Activated CD8-positive, alpha-beta memory T cell treated with anti-CD3 and anti-CD28 coated beads, Interleukin-2, amount 50 U/mL, for 24 hours (primary cell): ENCODE results near the gene ZCCHC7.
"Not testable (repeated sequence)": the region's sequence is repeated elsewhere in the genome, so short reads cannot be mapped to it uniquely, and the experiment has no call there.

Experiments
- DNase-seq: peaks from one replicate; pipeline ENCODE4 v3.0.0-alpha.2; 2020; ENCODE audit errors: extremely low read depth

Gene ZCCHC7

GRCh38 chr9:37119907-37120842, at the start of gene ZCCHC7:
ZCCHC7 (plus strand) TSS chr9:37120574.
- peak; percentile 93 for DNase-seq

- not testable (repeated sequence) for DNase-seq
Measured at GRCh38 chr9:37074790-37075189, 45.6 kb upstream of the ZCCHC7 start.

- DNase-seq, result peak; percentile 88
Measured at GRCh38 chr9:37079370-37080164, 40.8 kb upstream of the ZCCHC7 start.

- not testable (repeated sequence) for DNase-seq
Measured at GRCh38 chr9:37080165-37080628, 40.2 kb upstream of the ZCCHC7 start.

DNA sequence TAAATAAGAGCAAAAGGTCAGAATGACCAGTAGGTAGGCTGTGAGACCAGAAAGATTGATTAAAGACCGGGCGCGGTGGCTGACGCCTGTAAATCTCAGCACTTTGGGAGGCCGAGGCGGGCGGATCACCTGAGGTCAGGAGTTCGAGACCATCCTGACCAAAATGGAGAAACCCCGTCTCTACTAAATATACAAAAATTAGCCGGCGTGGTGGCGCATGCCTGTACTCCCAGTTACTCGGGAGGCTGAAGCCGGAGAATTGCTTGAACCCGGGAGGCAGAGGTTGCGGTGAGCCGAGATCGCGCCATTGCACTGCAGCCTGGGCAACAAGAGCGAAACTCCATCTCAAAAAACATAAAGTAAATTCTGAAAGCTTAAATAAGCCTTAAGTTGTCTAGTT, 38.9 kb upstream of the ZCCHC7 start:
- not testable (repeated sequence) for DNase-seq

DNA sequence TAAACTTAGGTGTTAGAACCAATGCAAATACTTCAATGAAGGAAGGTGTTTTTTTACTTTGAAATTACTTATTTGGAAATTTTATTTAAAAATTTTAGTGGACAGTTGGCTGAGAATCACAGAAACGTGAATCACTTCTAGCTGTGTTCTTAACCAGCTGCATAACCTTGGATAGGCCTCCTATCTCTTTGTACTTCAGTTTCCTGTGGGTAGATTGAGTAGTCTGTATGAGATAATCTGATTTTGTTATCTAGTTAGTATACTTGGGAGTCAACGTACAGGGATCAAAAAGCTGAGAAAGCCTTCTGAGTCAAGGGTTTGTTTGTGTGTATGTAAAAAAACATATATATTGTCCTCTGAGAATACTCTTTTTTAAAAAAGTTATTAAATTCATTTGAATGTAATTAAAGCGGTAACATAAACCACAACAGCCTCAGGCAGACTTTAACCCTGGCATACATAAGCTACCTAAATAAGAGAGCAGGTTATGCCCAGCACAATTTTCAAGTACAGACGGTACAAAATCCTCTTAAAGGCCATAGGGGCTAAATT, 38.1 kb upstream of the ZCCHC7 start:
- no peak for DNase-seq

- DNase-seq, result no peak
Measured at GRCh38 chr9:37083654-37084053, 36.7 kb upstream of the ZCCHC7 start.

DNA sequence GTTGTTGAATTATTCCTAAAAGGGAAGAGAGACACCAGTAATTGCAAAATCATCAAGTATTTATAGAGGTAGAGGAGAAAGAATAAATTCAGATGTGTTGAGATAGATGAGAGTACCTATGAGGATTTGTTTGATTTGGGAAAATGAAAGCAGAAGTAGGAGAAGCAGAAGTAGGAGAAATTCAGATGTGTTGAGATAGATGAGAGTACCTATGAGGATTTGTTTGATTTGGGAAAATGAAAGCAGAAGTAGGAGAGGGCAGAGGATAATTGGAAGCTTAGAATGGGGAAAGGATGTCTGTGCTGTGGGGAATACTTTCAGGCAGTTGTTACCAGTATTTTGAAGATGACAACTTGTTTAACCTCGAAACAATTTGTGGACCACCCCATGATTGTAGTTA, 35.1 kb upstream of the ZCCHC7 start:
- DNase-seq, result no peak

DNA sequence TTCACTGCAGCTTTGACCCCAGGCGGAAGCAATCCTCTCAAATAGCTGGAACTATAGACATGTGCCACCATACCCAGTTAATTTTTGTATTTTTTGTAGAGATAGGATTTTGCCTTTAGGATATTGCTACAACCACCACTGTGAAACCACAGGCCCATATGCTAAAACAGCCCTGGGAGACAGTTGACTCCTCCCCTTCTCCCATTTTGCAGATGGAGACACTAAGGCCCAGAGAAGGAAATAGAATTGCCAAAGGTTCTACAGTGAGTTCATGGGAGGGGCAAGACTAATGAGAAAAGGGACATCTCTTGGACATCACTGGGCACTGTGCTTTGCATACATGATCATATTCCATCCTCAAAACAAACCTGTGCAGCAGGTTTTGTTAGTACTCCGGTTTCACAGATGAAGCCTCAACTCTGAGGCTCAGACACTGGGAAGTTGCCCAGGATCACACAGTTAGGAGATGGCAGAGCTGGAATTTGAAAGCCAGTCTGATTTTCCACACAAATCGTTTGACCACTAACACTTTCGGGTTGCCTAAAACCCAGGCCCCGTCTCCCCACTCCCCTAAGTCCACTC, 27.6 kb upstream of the ZCCHC7 start:
- DNase-seq, result not testable (repeated sequence)

- no peak for DNase-seq
Measured at GRCh38 chr9:37094751-37095150, 25.6 kb upstream of the ZCCHC7 start.

DNA sequence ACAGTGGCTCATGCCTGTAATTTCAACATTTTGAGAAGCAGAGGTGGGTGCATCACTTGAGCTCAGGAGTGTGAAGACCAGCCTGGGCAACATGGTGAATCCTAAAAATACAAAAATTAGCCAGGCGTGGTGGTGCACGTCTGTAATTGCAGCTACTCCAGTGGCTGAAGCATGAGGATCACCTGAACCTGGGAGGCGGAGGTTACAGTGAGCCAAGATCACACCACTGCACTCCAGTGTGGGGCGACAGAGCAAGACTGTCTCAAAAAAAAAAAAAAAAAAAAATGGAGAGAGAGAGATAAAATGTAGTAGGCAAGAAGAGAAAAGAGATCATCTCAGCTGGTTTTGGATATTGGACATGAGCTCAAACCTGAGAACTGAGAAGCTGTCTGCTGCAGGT, 23.7 kb upstream of the ZCCHC7 start:
- DNase-seq, result no peak

GRCh38 chr9:37097294-37097693, 23.1 kb upstream of the ZCCHC7 start:
- DNase-seq, result no peak

DNA sequence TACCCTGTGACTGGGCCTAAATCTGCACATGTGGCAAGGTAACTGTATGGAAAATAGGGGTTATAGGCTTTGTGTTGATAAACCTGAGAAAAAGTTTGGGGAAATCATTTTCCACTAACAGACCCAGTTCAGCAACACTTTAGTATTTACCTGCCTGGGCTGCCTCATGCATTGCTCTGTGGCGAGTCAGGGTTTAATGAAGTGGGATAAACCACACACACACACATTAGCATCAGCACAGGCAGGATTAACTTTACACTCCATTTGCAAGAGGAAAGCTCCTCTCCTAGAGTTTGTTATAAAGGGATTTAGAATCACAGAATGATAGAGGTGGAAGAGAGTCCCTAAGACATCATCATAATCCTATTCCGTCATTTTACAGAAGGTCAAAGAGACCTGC, 20.0 kb upstream of the ZCCHC7 start:
- no peak for DNase-seq

DNA sequence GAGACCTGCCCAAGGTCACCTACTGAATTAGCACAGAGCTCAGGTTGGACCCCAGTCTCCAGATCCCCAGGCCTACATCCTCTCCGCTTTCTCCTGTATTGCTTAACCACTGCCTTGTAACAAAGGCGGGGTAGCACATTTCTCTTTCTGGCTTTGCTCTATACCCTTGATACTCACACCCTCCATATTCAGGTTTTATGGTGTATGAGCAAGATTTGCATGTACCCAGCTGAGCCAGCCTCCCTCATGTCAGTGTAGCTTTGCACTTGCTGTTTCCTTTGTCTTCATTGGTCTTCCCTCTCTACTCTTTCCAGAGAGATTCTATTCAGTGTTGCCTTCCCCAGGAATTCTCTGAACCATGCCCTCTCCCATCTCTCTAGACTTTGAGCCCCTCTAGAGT, 19.6 kb upstream of the ZCCHC7 start:
- DNase-seq, result no peak

GRCh38 chr9:37102486-37102885, 17.9 kb upstream of the ZCCHC7 start:
- DNase-seq, result no peak

DNA sequence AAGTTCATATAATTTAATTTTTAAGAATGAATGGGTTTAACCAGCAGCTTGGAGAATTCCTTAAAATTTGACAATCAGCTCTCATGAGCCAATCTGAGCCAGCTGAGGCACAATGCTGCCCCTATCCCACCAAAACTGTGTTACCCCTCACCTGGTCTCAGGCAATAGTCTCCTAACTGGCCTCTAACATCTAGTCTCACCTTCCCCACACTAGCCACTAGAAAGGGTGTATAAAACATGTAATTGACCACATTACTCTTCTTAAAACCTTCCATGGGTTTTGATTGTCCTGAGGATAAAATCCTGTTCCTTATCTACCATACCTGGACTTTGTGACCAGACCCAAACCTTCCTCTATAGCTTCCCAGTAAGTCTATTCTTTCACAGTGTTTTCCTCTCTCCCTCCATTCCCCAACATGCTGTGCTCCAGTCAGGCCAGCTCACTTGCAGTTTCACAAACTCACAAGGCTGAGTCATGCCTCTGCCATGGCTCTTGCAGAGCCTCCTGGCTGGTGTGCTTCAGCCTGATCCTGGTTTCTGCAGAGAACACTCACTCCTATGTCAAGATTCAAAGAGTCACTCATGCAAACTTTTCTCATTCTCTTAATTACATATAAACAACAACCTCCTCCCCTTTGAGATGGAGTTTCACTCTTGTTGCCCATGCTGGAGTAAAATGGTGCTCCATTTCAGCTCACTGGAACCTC, 16.0 kb upstream of the ZCCHC7 start:
- DNase-seq, result no peak

GRCh38 chr9:37105234-37105633, 15.1 kb upstream of the ZCCHC7 start:
- no peak for DNase-seq

DNA sequence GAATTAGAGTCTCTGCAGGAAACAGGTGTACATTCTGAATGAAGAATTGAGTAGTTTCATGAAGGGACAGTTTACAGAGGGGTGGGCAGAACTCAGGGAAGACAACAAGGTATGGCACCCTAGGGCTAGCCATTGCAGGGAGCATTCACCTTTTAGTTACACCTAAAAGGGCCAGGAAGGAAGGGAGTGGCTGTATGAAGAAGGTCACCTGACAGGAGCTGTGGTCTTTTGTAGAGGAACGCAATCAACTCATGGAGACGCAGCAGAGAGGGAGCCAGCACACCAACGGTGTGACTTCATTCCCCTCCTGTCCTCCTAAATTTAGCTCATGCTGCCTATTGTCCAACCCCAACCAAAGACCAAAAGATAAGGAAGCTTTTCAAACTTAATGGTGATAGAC, 12.7 kb upstream of the ZCCHC7 start:
- no peak for DNase-seq

DNA sequence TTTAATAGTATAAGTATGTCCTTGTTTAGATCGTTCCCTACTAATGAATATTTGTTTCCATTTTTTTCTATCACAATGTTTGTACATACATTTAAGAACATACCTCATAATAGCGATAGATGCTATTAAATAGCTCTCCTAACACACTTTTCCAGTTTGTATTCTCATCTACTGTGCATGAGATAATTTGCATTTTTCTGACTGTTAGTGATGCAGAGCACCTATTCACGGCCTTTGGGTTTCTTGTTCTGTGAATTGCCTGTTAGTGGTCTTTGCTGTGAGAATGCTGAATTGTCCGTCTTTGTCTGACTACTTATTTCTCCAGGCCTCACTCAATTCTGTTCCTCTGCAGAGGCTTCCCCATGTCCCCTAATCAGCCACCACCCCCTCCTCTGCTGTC, 5.9 kb upstream of the ZCCHC7 start:
- DNase-seq, result not testable (repeated sequence)

- DNase-seq, result no peak
Measured at GRCh38 chr9:37117956-37118355, 2.4 kb upstream of the ZCCHC7 start.

GRCh38 chr9:37119360-37119759, 1.0 kb upstream of the ZCCHC7 start:
- DNase-seq, result no peak
